ENCODE results near the gene RGS1. TPM values are rescaled to one million over a fixed set of nuclear protein-coding genes. Genes with fewer than 3 reads are reported as not detected.

RGS1 gene
- total RNA-seq, 1 donor from 2014 or later: not detected

- Histone ChIP-seq H3K36me3 (ENCODE audit: control insufficient read depth, insufficient read depth, low read length) (no peaks in the 10 kb centered on the region), H3K27me3 (ENCODE audit: control insufficient read depth, insufficient read depth, low read length) (no peaks in the 10 kb centered on the region), H3K4me3 (ENCODE audit: low read depth, low read length) (no peak overlapping the region)
- no peak for TF ChIP-seq CTCF (IDR thresholded peaks at IDR 0.05; ENCODE audit: insufficient read depth, low read length, poor library complexity, severe bottlenecking)
- DNase-seq (ENCODE audit: low read depth): no peak
Measured at GRCh38 chr1:192565946-192566345, 9.6 kb upstream of the RGS1 start.

GRCh38 chr1:192566657-192567056 is 8.9 kb upstream of the RGS1 start:
- no peaks in the 10 kb centered on the region for H3K36me3 ChIP-seq (ENCODE audit: control insufficient read depth, insufficient read depth, low read length)
- no peak for TF ChIP-seq CTCF (IDR thresholded peaks at IDR 0.05; ENCODE audit: insufficient read depth, low read length, poor library complexity, severe bottlenecking)
- DNase-seq (ENCODE audit: low read depth): no peak
- H3K27me3 ChIP-seq (ENCODE audit: control insufficient read depth, insufficient read depth, low read length): no peaks in the 10 kb centered on the region
- no peak overlapping the region for H3K4me3 ChIP-seq (ENCODE audit: low read depth, low read length)

GRCh38 chr1:192568063-192568462 is 7.5 kb upstream of the RGS1 start:
- TF ChIP-seq CTCF (IDR thresholded peaks at IDR 0.05; ENCODE audit: insufficient read depth, low read length, poor library complexity, severe bottlenecking): no peak
- no peaks in the 10 kb centered on the region for H3K36me3 ChIP-seq (ENCODE audit: control insufficient read depth, insufficient read depth, low read length)
- no peak overlapping the region for H3K4me3 ChIP-seq (ENCODE audit: low read depth, low read length)
- H3K27me3 ChIP-seq (ENCODE audit: control insufficient read depth, insufficient read depth, low read length): no peaks in the 10 kb centered on the region
- no peak for DNase-seq (ENCODE audit: low read depth)

- no peaks in the 10 kb centered on the region for H3K36me3 ChIP-seq (ENCODE audit: control insufficient read depth, insufficient read depth, low read length)
- no peak for DNase-seq (ENCODE audit: low read depth)
- H3K27me3 ChIP-seq (ENCODE audit: control insufficient read depth, insufficient read depth, low read length): no peaks in the 10 kb centered on the region
- H3K4me3 ChIP-seq (ENCODE audit: low read depth, low read length): no peak overlapping the region
- no peak for TF ChIP-seq CTCF (IDR thresholded peaks at IDR 0.05; ENCODE audit: insufficient read depth, low read length, poor library complexity, severe bottlenecking)
Measured at GRCh38 chr1:192571668-192572067, 3.9 kb upstream of the RGS1 start.

- TF ChIP-seq CTCF (IDR thresholded peaks at IDR 0.05; ENCODE audit: insufficient read depth, low read length, poor library complexity, severe bottlenecking): no peak
- Histone ChIP-seq H3K36me3 (ENCODE audit: control insufficient read depth, insufficient read depth, low read length) (no peaks in the 10 kb centered on the region), H3K4me3 (ENCODE audit: low read depth, low read length) (no peak overlapping the region), H3K27me3 (ENCODE audit: control insufficient read depth, insufficient read depth, low read length) (no peaks in the 10 kb centered on the region)
- no peak for DNase-seq (ENCODE audit: low read depth)
Measured at GRCh38 chr1:192573499-192573898, 2.1 kb upstream of the RGS1 start.

- no peak overlapping the region for H3K4me3 ChIP-seq (ENCODE audit: low read depth, low read length)
- H3K36me3 ChIP-seq (ENCODE audit: control insufficient read depth, insufficient read depth, low read length): no peaks in the 10 kb centered on the region
- no peak for TF ChIP-seq CTCF (IDR thresholded peaks at IDR 0.05; ENCODE audit: insufficient read depth, low read length, poor library complexity, severe bottlenecking)
- H3K27me3 ChIP-seq (ENCODE audit: control insufficient read depth, insufficient read depth, low read length): no peaks in the 10 kb centered on the region
- DNase-seq (ENCODE audit: low read depth): no peak
Measured at GRCh38 chr1:192574073-192574472, 1.5 kb upstream of the RGS1 start.
